Measurements from ENCODE around the gene ZNF599. TPM values are rescaled to one million over a fixed set of nuclear protein-coding genes. Genes with fewer than 3 reads are reported as not detected.

The ZNF599 gene
- total RNA-seq, 1 donor from 2014 or later, result 5.4 TPM

Other genes starting within 250 kb of the ZNF599 start
- 1.2 TPM for gene SCGB2B2, start 96.1 kb downstream of the ZNF599 start, total RNA-seq
- 32.6 TPM for gene ZNF302, start 95.5 kb downstream of the ZNF599 start, total RNA-seq
- 19.3 TPM for gene ZNF181, start 39.0 kb downstream of the ZNF599 start, total RNA-seq
- gene ZNF30, start 153.7 kb upstream of the ZNF599 start, total RNA-seq, result 2.4 TPM
- gene ZNF792, start 191.0 kb upstream of the ZNF599 start, total RNA-seq, result 4.0 TPM
- 38.3 TPM for gene GRAMD1A, start 227.1 kb upstream of the ZNF599 start, total RNA-seq